CD4-positive, alpha-beta T cell treated with Interleukin-15 for 4 hours (primary cell): ENCODE results near the gene STRN4.

Source experiments
- DNase-seq: peaks from one replicate; pipeline ENCODE4 v3.0.0-alpha.2; 2020; ENCODE audit warnings: low spot score

Gene STRN4

DNA sequence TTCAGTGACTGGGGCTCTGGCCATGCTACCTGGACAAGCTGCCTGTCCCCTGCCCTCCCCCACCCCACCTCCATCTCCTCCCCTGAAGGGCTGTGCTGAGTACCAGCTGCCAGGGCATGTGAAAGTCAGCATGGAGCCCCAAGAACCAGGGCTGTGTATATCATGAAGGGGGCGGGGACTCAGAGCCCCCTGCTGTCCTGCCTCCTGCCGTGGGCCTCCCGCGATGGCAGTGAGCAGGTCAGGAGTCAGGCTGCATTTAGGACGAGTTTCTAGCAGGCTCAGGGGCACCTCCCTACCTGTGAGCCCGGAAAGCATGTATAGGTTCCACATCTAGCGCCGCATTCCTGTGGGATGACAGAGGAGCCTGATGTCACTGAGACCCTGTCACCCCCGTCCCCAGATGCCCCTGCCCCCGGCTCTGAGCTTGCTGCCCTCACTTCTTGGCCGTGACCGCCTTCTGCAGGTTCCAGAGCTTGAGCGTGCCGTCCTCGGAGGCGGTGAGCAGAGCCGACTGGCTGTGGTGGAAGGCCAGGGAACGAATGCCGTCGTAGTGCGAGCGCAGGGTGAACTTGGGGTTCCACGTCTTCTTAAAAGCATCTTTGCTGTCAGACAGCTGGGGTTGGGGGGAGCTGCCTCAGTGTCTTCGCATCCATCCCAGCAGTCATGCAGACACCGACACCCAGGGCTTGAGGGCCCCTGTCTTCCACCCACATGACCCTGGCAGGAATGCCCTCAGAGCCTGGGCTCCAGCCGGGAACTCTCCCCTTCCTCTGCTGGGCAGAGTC is 21.0 kb downstream of the STRN4 start:
- no peak for DNase-seq

GRCh38 chr19:46724468-46724867 is 21.8 kb downstream of the STRN4 start:
- DNase-seq: no peak

- DNase-seq: no peak
Observed at GRCh38 chr19:46723471-46723870, 22.8 kb downstream of the STRN4 start.

GRCh38 chr19:46723023-46723461 is 23.2 kb downstream of the STRN4 start:
- DNase-seq: no peak

DNA sequence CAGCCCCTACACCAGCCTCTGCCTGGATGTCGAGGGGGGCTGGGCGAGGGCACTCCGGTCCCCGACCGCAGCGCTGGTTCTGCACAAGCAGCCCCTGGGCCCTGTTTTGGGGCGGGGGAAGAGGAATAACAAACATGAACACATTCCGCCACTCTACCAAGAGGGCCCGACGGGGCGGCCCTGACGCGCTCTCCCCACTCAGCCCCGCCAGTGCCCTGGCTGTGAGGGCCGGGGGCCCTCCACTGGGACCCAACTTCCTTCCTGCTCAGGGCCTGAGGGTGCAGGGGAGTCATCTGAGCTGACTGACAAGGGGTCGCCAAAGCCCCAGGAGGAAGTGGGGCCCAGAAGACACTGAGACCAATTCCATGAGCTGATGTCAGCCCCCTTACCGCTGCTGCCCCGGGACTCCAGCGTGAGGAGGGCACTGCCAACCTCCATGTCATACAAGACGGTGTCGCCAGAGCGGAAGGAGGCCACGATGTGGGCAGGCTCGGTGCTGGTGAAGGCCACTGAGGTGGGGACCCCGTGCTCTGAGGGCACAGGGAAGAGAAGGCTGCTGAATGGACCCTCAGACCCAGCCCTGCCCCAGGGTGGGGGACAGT is 23.7 kb downstream of the STRN4 start:
- DNase-seq: no peak

DNA sequence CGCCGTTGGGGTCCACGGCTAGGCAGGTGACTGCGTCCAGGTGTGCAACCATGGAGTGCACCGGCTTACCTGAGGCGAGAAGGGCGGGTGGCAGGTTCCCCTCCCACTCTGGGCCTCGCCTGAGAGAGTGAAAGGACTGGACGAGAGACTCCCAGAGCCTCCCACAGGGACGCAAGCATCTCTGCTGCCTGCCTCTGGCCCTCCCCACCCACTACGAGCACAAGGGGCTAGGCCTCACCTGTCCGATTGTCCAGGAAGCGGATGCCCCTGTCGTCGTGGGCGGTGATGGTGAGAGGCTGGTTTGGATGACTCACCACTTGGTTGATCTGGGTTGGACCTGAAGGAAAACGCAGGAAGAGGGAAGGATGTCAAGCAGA is 24.3 kb downstream of the STRN4 start:
- no peak for DNase-seq

DNA sequence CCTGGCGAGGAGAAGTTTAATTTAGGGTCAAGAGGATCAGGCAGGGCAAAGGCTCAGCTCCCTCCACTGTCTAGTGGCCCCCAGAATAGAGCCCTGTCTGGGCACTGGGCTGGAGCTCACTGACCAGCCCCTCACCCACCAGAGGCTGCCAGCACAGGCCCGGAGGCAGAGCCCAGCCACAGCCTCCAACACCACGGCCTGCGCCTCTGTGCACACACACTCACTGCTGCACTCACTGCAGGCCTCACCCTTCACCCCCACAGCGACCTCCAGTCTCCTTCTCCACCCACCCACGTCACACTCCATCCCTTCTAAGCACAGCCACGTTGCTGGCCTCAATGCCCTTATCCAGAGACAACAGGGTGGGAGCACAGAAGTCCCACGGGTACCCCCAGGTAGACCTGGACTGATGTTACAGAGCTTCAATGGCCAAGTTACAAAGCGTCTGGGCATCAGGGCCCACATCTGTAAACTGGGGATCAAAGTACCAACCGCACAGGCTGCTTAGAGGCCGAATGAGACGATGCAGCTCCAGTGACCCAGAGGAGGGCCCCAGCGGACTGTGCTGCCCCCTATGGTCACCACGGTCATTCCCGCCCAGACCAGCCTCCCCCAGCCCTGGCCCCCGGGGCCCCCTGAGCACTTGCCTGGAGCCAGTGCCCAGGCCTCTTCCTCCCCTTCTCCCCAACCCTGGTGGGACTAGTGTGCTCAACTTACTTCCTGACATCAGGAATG is 24.8 kb downstream of the STRN4 start:
- DNase-seq: no peak

DNA sequence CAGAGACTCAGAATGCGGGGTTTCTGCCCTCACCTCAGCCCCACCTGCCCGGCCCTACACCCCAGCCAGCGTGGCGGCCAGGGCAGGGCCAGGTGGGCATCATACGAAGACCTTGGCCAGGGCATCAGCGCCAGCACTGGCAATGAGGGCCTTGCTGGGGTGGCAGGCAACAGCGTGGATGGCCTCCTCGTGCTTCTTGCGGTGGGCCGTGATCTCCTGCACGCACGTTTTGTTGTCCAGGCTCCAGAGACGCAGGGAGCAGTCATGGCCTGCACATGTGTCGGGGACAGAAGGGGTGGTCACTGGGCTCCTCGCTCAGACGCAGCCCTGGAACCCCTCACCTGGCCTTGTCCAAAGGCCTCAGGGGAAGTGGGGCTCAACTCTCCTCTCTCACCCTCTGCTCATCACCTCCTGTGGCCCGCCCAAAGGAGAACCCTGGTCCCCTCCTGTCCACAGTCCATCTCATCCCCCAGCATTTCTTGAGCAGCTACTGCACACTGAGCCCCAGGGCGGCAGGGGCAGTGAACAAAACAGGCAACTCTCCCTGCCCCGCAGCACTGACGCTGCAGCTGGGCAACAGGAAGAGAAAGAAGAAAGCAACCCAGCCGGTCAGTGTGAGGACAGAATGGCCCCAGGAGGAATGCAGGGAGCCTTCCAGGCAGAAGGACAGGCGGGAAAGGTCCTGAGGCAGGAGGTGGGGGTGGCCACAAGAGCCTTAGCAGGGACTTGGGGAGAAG is 25.6 kb downstream of the STRN4 start:
- no peak for DNase-seq

DNA sequence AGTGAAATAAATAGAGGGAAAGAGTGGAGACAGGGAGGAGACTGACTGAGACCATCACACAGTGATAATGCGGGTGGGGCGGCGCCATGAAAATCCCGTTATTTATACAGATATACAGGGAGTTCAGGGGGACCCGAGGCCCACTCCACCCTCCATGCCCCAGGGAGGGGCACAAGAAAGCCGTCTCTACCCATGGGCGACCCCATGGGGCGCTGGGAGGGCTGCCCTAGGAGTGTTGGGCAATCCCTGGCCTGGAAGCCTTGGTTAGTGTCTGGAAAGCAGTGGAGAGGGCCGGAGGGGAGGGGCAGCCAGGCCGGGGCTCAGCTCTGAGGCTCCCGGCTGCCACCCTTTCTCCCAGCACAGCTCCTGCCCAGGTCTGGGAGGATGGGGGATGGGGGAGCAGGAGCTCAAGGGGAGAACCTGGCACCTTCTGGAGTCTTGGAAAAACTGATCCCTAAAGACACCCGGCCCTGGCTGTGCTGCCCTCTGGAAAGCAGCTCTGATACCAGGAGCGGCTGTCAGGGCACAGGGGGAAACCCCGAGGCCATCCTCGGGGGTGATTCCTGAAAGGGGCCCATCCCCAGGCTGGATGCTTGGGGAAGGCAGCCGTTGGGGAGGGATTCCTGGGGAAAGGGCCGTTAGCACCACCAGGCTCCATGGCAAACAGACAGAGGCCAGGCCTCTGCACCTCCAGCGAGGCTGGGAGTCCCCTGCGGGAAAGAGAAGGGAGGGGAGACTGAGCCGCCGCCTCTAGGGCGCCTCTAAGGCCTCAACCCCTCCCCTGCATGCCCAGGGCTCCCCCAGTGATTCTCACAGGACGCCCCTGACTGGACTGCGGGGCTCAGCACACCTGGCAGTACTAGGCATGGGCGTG is 26.4 kb downstream of the STRN4 start:
- no peak for DNase-seq

DNA sequence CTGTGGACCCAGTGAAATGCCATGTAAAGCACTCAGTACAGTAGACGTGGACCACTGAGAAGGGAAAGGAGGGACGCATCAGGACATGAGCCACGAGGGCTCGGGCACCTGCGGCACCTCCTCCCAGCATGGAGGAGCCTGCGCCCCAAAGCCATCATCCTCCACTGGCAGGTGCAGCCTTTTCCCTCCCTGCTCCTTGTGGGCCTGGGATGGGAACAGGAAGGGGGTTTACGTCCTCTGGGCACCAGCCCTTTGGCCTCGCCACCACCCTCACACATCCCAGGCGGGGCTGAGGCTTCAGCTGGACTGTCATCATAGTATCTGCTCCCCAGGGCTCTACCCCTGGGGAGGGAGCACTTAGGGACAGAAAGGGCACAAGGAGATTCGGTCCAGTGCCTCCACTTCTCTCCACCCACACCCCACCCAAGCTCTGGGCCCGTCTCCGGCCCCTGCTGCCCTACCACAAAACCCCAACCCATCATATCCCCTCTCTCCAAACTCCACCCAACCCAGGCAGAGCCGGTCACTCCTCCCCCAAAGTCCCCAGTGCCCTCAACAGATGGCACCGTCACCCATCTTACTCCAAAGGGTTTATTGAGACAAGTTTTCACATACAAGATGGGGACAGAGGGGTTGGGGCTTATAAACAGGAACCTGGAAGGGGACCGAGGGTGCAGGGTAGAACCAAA is 27.2 kb downstream of the STRN4 start:
- DNase-seq: no peak

DNA sequence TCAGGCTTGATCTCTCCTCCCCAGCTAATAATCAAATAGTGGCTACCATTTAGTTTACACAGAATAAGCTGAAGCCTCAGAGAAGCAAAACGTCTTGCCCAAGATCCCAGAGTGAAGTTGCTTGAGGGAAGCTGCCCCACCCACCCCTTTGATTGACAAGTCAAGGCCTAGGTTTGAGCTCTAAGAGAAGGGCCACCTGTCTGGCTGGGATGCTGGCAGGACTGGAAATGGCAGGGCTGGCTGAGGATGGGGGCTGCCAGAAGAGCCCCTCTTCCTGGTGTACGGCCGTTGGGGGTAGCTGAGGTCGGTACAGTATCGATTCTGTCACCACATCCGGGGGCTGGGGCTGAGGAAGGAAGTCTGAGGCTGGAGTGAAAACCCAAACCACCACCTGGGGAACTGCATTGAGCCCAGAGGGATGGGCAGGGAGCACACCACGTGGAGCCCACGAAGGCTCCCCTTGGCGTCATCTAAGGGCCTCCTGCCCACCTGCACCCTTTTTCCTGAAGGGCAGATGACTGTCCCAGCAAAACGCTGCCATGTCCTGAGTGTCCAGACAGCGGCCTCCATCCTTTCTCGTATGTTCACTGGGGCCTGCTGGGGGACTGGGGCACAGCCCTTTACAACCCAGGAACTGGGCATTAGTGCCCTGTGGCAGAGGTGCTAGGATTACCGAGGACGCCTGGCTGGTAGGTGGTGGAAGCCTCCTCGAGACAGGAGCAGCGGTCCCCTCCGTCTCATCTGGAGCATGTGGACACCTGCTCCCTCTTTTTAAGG is 27.9 kb downstream of the STRN4 start:
- DNase-seq: peak; percentile 56

DNA sequence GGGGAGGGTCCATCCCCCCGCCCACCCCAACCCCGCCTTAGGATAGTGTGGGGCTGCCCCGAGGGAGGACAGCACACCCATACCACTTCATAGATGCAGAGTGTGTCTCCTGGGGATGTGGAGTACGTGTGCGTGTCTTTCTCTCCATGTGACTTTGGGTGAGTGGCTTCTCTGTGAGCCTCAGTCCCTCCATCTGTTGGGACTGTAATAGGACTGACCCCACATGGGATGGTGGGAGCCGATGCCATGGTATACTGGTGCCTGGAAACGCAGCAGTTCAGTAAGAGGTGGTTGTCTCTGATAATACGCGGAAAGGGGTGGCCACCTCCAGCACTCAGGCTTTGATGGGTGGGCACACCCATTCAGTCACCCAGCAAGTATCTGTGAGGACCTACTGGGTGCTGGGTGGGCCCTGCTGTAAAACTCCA is 28.5 kb downstream of the STRN4 start:
- DNase-seq: peak; percentile 24

GRCh38 chr19:46717034-46717715 is 29.1 kb downstream of the STRN4 start, which contains the start of gene PRKD2:
PRKD2 (minus strand) TSS chr19:46717114; CDS start chr19:46716370, 744 bp downstream.
- DNase-seq: peak; percentile 86

GRCh38 chr19:46716672-46717033 is 29.6 kb downstream of the STRN4 start:
- no peak for DNase-seq

GRCh38 chr19:46715975-46716671 is 30.1 kb downstream of the STRN4 start:
- DNase-seq: no peak

GRCh38 chr19:46715620-46715974 is 30.7 kb downstream of the STRN4 start:
- DNase-seq: no peak

DNA sequence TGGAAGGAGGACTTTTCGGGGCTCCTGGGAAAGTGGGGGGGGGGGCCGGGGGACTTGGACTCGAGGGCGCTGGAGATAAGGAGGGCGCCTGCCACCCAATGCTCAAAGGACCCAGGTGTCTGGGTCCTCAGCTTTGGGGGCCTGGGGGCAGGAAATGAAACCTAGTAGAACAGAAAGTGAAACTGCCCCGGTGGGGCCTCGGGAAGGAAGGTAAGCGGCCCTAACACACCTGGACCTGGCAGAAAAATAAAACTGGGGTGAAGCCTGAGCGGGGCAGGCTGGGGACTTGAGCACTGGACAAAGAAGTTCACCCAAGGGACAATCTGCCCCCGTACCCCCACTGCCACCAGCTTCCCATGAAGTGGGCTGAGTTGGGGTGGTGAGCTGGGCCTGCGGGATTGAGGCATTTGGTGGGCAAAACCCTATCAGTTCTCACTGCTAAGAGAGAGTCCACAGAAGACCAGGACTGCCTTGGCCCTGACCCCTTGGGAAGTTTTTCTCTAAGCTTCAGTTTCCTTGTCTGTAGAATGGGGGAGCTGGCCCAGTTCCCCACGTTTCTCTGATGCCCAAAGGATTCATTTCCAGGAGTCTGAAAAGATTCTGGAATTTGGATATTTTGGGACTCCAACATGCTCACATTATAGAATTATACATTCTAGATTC is 31.7 kb downstream of the STRN4 start:
- DNase-seq: peak; percentile 71

DNA sequence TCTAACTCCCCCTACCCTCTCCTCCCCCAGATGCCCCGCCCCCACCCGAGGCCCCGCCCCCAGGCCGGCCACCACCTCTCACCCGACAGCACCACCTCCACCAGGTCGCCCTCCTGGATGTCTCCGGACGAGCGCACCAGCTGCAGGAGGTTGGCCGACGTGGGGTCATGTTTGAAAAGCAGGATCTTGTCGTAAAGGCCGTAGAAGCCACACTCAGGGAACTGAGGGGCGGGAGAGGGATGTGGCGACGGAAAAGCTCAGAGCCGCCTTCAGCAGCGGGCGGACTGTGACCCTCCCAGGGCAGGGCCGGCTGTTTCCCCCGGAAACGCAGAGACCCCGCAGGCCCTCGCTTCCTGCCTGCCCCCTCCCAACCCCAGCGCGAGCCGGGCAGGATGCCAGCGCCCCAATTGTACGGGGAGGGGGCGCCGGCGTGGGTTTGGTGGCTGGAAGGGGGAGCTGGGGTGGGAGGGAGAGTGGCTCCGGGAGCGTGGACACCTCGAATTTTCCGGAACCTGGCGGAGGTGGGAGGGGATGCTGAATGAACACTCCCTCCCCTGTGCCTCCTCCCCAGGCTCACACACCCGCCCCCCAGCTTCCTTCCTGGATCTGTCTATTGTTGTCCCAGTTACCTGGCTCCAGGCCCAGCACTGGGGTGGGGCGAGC is 32.3 kb downstream of the STRN4 start:
- peak; percentile 68 for DNase-seq
